PFSK-1 (cell line): ENCODE data around the gene KCNMA1.

ENCODE experiments used
- POLR2AphosphoS5 ChIP-seq: IDR thresholded peaks from 2 replicates; pipeline ENCODE4 v1.6.1; 2012; ENCODE audit warnings: low read depth, mild to moderate bottlenecking, control low read depth, low read length, moderate library complexity
- SIN3A ChIP-seq: IDR thresholded peaks from 2 replicates; pipeline ENCODE4 v1.6.1; 2012; ENCODE audit warnings: mild to moderate bottlenecking, low read length, moderate library complexity, borderline replicate concordance; ENCODE audit not compliant: insufficient read depth
- TF ChIP-seq, protein P1 (sequence below), 2 experiments: IDR thresholded peaks; 2 replicates each; pipeline versions ENCODE4 v1.6.1 to v1.8.0; 2011 to 2012; ENCODE audit warnings: low read depth in 2 of 2, low read length in 2 of 2, control low read depth in 1 of 2, inconsistent platforms in 1 of 2, mild to moderate bottlenecking in 1 of 2, moderate library complexity in 1 of 2; ENCODE audit not compliant: insufficient read depth in 1 of 2

DNA sequence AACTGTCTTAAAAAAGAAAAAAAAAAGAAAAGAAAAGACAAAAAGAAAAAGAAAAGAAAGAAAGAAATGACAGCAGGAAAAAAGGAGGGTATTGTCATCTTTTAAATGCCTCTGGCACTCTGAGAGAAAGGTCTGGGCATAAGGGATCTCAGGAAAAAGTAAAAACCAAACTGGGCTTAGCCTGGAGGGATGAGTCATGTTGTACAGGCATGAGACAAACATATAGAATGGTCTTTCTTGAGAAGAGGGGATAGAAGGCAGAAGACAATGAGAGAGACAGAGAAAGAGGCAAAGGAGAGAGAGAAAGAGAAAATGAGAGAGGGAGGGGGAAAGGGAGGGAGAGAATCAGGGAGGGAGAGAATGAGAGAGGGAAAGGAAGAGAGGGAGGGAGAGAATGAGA lies 32.3 kb upstream of the KCNMA1 start:
- TF ChIP-seq, protein P1, sequence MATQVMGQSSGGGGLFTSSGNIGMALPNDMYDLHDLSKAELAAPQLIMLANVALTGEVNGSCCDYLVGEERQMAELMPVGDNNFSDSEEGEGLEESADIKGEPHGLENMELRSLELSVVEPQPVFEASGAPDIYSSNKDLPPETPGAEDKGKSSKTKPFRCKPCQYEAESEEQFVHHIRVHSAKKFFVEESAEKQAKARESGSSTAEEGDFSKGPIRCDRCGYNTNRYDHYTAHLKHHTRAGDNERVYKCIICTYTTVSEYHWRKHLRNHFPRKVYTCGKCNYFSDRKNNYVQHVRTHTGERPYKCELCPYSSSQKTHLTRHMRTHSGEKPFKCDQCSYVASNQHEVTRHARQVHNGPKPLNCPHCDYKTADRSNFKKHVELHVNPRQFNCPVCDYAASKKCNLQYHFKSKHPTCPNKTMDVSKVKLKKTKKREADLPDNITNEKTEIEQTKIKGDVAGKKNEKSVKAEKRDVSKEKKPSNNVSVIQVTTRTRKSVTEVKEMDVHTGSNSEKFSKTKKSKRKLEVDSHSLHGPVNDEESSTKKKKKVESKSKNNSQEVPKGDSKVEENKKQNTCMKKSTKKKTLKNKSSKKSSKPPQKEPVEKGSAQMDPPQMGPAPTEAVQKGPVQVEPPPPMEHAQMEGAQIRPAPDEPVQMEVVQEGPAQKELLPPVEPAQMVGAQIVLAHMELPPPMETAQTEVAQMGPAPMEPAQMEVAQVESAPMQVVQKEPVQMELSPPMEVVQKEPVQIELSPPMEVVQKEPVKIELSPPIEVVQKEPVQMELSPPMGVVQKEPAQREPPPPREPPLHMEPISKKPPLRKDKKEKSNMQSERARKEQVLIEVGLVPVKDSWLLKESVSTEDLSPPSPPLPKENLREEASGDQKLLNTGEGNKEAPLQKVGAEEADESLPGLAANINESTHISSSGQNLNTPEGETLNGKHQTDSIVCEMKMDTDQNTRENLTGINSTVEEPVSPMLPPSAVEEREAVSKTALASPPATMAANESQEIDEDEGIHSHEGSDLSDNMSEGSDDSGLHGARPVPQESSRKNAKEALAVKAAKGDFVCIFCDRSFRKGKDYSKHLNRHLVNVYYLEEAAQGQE (IDR thresholded peaks at IDR 0.05; ENCODE audit: insufficient read depth in 1 of 2, low read depth in 2 of 2, low read length in 2 of 2) = no peak
- TF ChIP-seq SIN3A = no peak
- TF ChIP-seq POLR2AphosphoS5 = no peak
